H1 (cell line): ENCODE results near the gene EPB41L4A.

ENCODE experiments used
- BACH1 ChIP-seq: IDR thresholded peaks from 2 replicates; pipeline ENCODE4 v1.6.1; 2012; ENCODE audit warnings: low read length, improper control_type of control experiment
- CBX8 ChIP-seq: fragments of 300-800, 300-1000 bp; sonication (generic); IDR thresholded peaks from 2 replicates; pipeline ENCODE4 v1.7.1; 2016; ENCODE audit warnings: low read depth, low read length, borderline replicate concordance
- CTCF ChIP-seq, 3 experiments: IDR thresholded peaks; 1 replicate in 2 of 3; 2 replicates in 1 of 3; pipeline versions ENCODE4 v1.5.1 to v1.6.1; 2011; ENCODE audit warnings: low read length in 3 of 3, mild to moderate bottlenecking in 3 of 3, inconsistent platforms in 2 of 3, low read depth in 1 of 3, moderate library complexity in 1 of 3; ENCODE audit not compliant: insufficient read depth in 1 of 3; ENCODE audit errors: control extremely low read depth in 1 of 3
- E2F6 ChIP-seq: IDR thresholded peaks from 2 replicates; pipeline ENCODE4 v1.6.1; 2012; ENCODE audit warnings: inconsistent platforms
- EZH2 ChIP-seq: fragments of 200-600 bp; sonication (generic); IDR thresholded peaks from 2 replicates; pipeline ENCODE4 v1.7.1; 2012; ENCODE audit warnings: low read depth, mild to moderate bottlenecking, moderate library complexity, low read length, inconsistent platforms; ENCODE audit not compliant: severe bottlenecking
- PHF8 ChIP-seq: fragments of 200-600 bp; sonication (generic); conservative IDR thresholded peaks from 2 replicates; pipeline ENCODE4 v1.7.1; 2012; ENCODE audit warnings: low read depth, mild to moderate bottlenecking, inconsistent platforms, low read length, moderate library complexity
- POLR2A ChIP-seq, 2 experiments: IDR thresholded peaks; 1 replicate in 1 of 2; 2 replicates in 1 of 2; pipeline ENCODE4 v1.6.1; 2011; ENCODE audit warnings: low read depth in 2 of 2, low read length in 2 of 2, mild to moderate bottlenecking in 2 of 2; ENCODE audit errors: control extremely low read depth in 1 of 2
- RAD21 ChIP-seq, 2 experiments: IDR thresholded peaks in 1 of 2; conservative IDR thresholded peaks in 1 of 2; 2 replicates each; pipeline ENCODE4 v1.6.1; 2011; ENCODE audit warnings: low read depth in 2 of 2, low read length in 2 of 2, improper control_type of control experiment in 1 of 2, inconsistent platforms in 1 of 2, mild to moderate bottlenecking in 1 of 2, moderate library complexity in 1 of 2
- RFX5 ChIP-seq: IDR thresholded peaks from 2 replicates; pipeline ENCODE4 v1.6.1; 2011; ENCODE audit warnings: low read depth, low read length, improper control_type of control experiment, borderline replicate concordance
- RNF2 ChIP-seq: fragments of 200-900, 300-1000 bp; sonication (generic); IDR thresholded peaks from 2 replicates; pipeline ENCODE4 v1.7.1; 2016; ENCODE audit warnings: borderline replicate concordance, low read depth, mild to moderate bottlenecking, antibody characterized with exemption, low read length; ENCODE audit not compliant: poor library complexity, severe bottlenecking; ENCODE audit errors: missing control alignments
- TCF12 ChIP-seq: IDR thresholded peaks from 2 replicates; pipeline ENCODE4 v1.6.1; 2011; ENCODE audit warnings: low read depth, mild to moderate bottlenecking, low read length
- YY1 ChIP-seq: IDR thresholded peaks from 2 replicates; pipeline ENCODE4 v1.6.1; 2011; ENCODE audit warnings: low read depth, mild to moderate bottlenecking, low read length

GRCh38 chr5:112333331-112333781 is 85.7 kb downstream of the EPB41L4A start:
- TF ChIP-seq RNF2: no peak
- TF ChIP-seq CTCF (IDR thresholded peaks at IDR 0.05; ENCODE audit: control extremely low read depth in 1 of 3, insufficient read depth in 1 of 3, low read depth in 1 of 3, low read length in 3 of 3): no peak
- no peak for TF ChIP-seq RFX5
- TF ChIP-seq POLR2A (IDR thresholded peaks at IDR 0.05; ENCODE audit: control extremely low read depth in 1 of 2, low read depth in 2 of 2, low read length in 2 of 2): no peak
- TF ChIP-seq BACH1: no peak
- no peak for TF ChIP-seq RAD21 (IDR thresholded peaks at IDR 0.05 in 1 of 2, conservative IDR thresholded peaks at IDR 0.05 in 1 of 2; ENCODE audit: low read depth in 2 of 2, low read length in 2 of 2)
- no peak for TF ChIP-seq CBX8
- TF ChIP-seq EZH2: no peak
- TF ChIP-seq YY1: no peak
- TF ChIP-seq TCF12: no peak
- no peak for TF ChIP-seq PHF8
- TF ChIP-seq E2F6: no peak
